GM03348 (cell line): ENCODE measurements around the gene C2.
"Not testable (repeated sequence)": the region's sequence is repeated elsewhere in the genome, so short reads cannot be mapped to it uniquely, and the experiment has no call there.

Source experiments
- DNase-seq: peaks from one replicate; pipeline ENCODE4 v3.0.0; 2012; ENCODE audit warnings: low spot score

C2 gene

GRCh38 chr6:31927863-31928671, 550 bp downstream of the C2 start:
- no peak for DNase-seq

GRCh38 chr6:31928672-31928939, 1.1 kb downstream of the C2 start:
- no peak for DNase-seq

GRCh38 chr6:31930962-31931361, 3.4 kb downstream of the C2 start:
- DNase-seq = no peak

GRCh38 chr6:31932137-31932536, 4.6 kb downstream of the C2 start:
- not testable (repeated sequence) for DNase-seq

- no peak for DNase-seq
Measured at GRCh38 chr6:31933537-31933936, 6.0 kb downstream of the C2 start.

- DNase-seq = no peak
Measured at GRCh38 chr6:31935021-31935420, 7.5 kb downstream of the C2 start.

GRCh38 chr6:31935823-31936222, 8.3 kb downstream of the C2 start:
- DNase-seq = no peak

- DNase-seq = peak; percentile 27
Measured at GRCh38 chr6:31940256-31940664, 12.7 kb downstream of the C2 start.

- DNase-seq = no peak
Measured at GRCh38 chr6:31943742-31944141, 16.2 kb downstream of the C2 start.

GRCh38 chr6:31945154-31945506, 17.6 kb downstream of the C2 start:
- DNase-seq = no peak

- peak; percentile 93 for DNase-seq
Measured at GRCh38 chr6:31945507-31946369, 18.2 kb downstream of the C2 start, which contains the start of gene CFB. Gene CFB (plus strand): TSS chr6:31946095. CDS start chr6:31946222, 127 bp downstream.

- no peak for DNase-seq
Measured at GRCh38 chr6:31946370-31946885, 18.9 kb downstream of the C2 start.

- no peak for DNase-seq
Measured at GRCh38 chr6:31947070-31947675, 19.7 kb downstream of the C2 start.

GRCh38 chr6:31947864-31948263, 20.3 kb downstream of the C2 start:
- DNase-seq = no peak

GRCh38 chr6:31948306-31948705, 20.8 kb downstream of the C2 start:
- no peak for DNase-seq

GRCh38 chr6:31948753-31949413, 21.4 kb downstream of the C2 start:
- DNase-seq = no peak

GRCh38 chr6:31949926-31950548, 22.5 kb downstream of the C2 start:
- DNase-seq = no peak

GRCh38 chr6:31952140-31952805, 24.8 kb downstream of the C2 start:
- peak; percentile 84 for DNase-seq

GRCh38 chr6:31952890-31953289, 25.4 kb downstream of the C2 start:
- DNase-seq = no peak

- DNase-seq = no peak
Measured at GRCh38 chr6:31954511-31954910, 27.0 kb downstream of the C2 start.

- DNase-seq = no peak
Measured at GRCh38 chr6:31956796-31957195, 29.3 kb downstream of the C2 start.
